Thyroid gland (tissue), 4 donors: ENCODE results near the gene PTPRN2.

Source experiments
- CTCF ChIP-seq, 6 experiments: fragments of 200-600 bp in 3 of 6; fragments of 450-650 bp in 3 of 6; sonication (generic) in 3 of 6; IDR thresholded peaks; one replicate each; pipeline ENCODE4 v1.5.1; 2016 to 2019; ENCODE audit warnings: antibody characterized with exemption in 6 of 6, mild to moderate bottlenecking in 2 of 6, inconsistent platforms in 1 of 6, moderate library complexity in 1 of 6
- POLR2A ChIP-seq, 2 donors: fragments of 450-650 bp; IDR thresholded peaks; one replicate each; pipeline ENCODE4 v1.6.1; 2017; ENCODE audit warnings: antibody characterized with exemption in 2 of 2, mild to moderate bottlenecking in 2 of 2, moderate library complexity in 1 of 2

- TF ChIP-seq CTCF (IDR thresholded peaks at IDR 0.05) = no peak
- no peak for TF ChIP-seq POLR2A (IDR thresholded peaks at IDR 0.05)
Observed at GRCh38 chr7:158391541-158391940, 196.1 kb downstream of the PTPRN2 start.
